Mucosa of descending colon (tissue), 3 donors: Measurements from ENCODE around the gene NLRX1. TPM values are rescaled to one million over a fixed set of nuclear protein-coding genes. Genes with fewer than 3 reads are reported as not detected.

Experiments
- ATAC-seq: fragments of 200-7000 bp; cut with Tn5 transposase; one replicate; pipeline ENCODE4 v1.9.1; 2020; ENCODE audit warnings: mild to moderate bottlenecking, moderate library complexity
- DNase-seq, 3 donors: peaks; one replicate each; pipeline ENCODE4 v3.0.0-alpha.2; 2020
- H3K36me3 ChIP-seq: fragments of 200-600 bp; one replicate; pipeline ENCODE4 v1.8.0; 2021; ENCODE audit warnings: low read depth, mild to moderate bottlenecking
- H3K4me1 ChIP-seq: fragments of 200-600 bp; one replicate; pipeline ENCODE4 v1.8.0; 2021; ENCODE audit warnings: low read depth, mild to moderate bottlenecking
- H3K4me3 ChIP-seq: fragments of 200-600 bp; one replicate; pipeline ENCODE4 v1.8.0; 2021; ENCODE audit warnings: mild to moderate bottlenecking
- H3K9me3 ChIP-seq: fragments of 200-600 bp; one replicate; pipeline ENCODE4 v1.8.0; 2021; ENCODE audit warnings: mild to moderate bottlenecking
- intact Hi-C, 2 donors: fragments of 100-400 bp; cut with DNase I in 1 of 2; cut with micrococcal nuclease in 1 of 2; formaldehyde crosslinking; loops; one replicate each; pipeline versions ENCODE4 v1.11.0 to v1.11.1; 2022; cut with DNase I, micrococcal nuclease
- total RNA-seq, 3 donors: library from RNA; stranded (reverse); fragmentation: NEBNext Ultra II Directional in 2 of 3; extraction: Animal tissue kit (Norgen Biotek cat#: 25700) in 2 of 3; gene quantifications; one replicate each; pipeline versions ENCODE4 v1.2.1 to v1.2.4, GENCODE V29; 2021 to 2023
- TF ChIP-seq, protein P1 (sequence below): fragments of 200-600 bp; IDR thresholded peaks from one replicate; pipeline ENCODE4 v1.8.0; 2022; ENCODE audit warnings: antibody characterized with exemption, mild to moderate bottlenecking
- donor health status: DM: no; HTN: no; CAD: no; lungs with moderate emphysema.
- donor health status: DM: no; HTN: no; CAD: no.
- donor health status: DM: no; HTN: yes; CAD: no.

NLRX1 gene
- total RNA-seq, 3 donors from 2014 or later = 14.1 to 19.3 (median 16.3) TPM

DNA sequence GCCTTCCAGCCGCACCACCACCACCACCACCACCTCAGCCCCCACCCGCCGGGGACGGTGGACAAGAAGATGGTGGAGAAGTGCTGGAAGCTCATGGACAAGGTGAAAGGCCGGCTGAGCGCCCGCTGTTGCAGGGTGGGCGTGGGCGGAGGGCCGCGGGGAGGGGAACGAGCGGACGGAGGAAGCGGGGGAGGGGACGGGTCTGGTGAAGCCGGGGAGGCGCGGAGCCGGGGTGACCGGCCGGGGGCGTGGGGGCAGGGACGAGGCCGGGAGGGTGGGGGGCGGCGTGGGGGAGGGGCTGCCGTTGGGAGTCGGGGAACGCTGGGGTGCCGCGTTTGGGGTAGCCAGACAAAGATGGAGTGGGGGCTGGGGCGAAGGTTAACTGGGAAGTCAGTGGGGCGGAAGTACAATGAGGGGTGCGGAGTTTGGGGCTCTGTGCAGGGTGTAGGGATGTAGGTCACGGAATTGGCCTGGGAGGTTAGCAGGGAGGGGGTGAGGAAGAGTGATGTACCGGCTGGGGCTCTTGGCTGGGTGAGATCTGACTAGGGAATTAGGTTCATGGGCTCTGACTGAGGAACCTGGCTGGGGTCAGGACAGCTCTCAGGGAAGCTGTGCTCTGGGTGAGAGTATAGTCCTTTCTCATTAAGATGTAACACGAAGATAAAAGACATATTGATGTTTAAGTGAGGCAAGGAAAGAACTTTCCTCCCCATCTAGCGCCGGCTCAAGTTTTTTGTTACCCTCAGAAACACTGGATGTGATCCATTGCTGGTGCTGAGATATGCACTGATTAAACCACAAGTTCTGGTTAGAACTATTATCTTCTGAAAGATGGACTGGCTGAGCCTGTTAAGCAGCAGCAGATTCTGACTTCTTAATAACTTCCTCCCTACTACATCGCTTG is 38.2 kb downstream of the NLRX1 start:
- Histone ChIP-seq H3K4me1 (peaks cover 7% of the 10 kb centered on the region), H3K36me3 (no peaks in the 10 kb centered on the region), H3K4me3 (peak overlapping the region; percentile 76), H3K9me3 (no peaks in the 10 kb centered on the region)
- DNase-seq (peak; percentile 60 to 81 (median 77)), ATAC-seq (peak; percentile 35)
- intact Hi-C loops = loop anchor here in 1 of 2 donors (10.0 kb wide), 1 partner anchor 118 kb away; no protein-coding TSS in a partner anchor
- TF ChIP-seq, protein P1, sequence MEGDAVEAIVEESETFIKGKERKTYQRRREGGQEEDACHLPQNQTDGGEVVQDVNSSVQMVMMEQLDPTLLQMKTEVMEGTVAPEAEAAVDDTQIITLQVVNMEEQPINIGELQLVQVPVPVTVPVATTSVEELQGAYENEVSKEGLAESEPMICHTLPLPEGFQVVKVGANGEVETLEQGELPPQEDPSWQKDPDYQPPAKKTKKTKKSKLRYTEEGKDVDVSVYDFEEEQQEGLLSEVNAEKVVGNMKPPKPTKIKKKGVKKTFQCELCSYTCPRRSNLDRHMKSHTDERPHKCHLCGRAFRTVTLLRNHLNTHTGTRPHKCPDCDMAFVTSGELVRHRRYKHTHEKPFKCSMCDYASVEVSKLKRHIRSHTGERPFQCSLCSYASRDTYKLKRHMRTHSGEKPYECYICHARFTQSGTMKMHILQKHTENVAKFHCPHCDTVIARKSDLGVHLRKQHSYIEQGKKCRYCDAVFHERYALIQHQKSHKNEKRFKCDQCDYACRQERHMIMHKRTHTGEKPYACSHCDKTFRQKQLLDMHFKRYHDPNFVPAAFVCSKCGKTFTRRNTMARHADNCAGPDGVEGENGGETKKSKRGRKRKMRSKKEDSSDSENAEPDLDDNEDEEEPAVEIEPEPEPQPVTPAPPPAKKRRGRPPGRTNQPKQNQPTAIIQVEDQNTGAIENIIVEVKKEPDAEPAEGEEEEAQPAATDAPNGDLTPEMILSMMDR = no peak

DNA sequence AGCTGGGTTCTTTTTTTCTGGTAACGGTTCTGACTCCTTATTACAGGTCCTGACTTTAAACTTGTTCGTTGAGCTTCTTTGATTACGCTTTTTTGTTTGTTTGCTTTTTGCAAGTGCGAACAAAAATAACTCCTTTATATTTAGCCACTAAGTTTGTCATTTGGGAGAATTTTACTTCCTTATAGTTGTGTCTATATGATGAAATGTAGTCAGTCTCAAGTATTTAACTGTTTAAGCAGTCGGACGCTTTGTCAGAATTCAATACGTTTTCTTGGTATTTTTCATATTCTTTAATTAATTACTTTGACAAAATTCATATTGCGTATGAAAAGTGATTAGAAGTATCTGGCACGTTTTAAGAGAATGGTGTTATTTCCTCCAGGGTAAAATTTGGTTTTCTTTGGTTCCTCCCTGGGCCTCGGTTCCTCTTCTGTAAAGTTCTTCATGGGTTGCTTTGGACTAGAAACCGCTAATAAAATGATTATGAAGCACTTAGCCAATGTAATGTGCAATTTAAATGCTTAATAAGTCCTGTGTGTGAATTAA is 39.0 kb downstream of the NLRX1 start:
- peaks cover 7% of the 10 kb centered on the region for H3K4me1 ChIP-seq
- no peak overlapping the region for H3K4me3 ChIP-seq
- intact Hi-C loops = loop anchor here in 1 of 2 donors (10.0 kb wide), 1 partner anchor 117 kb away; no protein-coding TSS in a partner anchor
- no peak for ATAC-seq
- no peaks in the 10 kb centered on the region for H3K36me3 ChIP-seq
- TF ChIP-seq, protein P1 = no peak
- no peaks in the 10 kb centered on the region for H3K9me3 ChIP-seq
- no peak for DNase-seq

DNA sequence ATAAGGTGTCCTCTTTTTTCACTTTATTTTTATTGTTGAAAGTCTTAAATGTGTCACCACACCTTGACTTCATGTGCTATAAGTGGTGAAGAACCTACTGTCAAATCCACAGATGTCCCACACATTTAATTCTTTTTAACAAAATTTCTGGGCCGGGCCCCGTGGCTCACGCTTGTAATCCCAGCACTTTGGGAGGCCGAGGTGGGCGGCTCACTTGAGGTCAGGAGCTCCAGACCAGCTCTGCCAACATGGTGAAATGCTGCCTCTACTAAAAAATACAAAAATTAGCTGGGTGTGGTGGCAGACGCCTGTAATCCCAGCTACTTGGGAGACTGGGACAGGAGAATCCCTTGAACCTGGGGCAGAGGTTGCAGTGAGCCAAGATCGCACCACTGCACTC is 40.7 kb downstream of the NLRX1 start:
- H3K9me3 ChIP-seq = no peaks in the 10 kb centered on the region
- no peak for ATAC-seq
- TF ChIP-seq, protein P1 = no peak
- H3K4me1 ChIP-seq = peaks cover 7% of the 10 kb centered on the region
- no peaks in the 10 kb centered on the region for H3K36me3 ChIP-seq
- no peak overlapping the region for H3K4me3 ChIP-seq
- DNase-seq = no peak
- intact Hi-C loops = loop anchor here in 1 of 2 donors (10.0 kb wide), 1 partner anchor 116 kb away; no protein-coding TSS in a partner anchor

DNA sequence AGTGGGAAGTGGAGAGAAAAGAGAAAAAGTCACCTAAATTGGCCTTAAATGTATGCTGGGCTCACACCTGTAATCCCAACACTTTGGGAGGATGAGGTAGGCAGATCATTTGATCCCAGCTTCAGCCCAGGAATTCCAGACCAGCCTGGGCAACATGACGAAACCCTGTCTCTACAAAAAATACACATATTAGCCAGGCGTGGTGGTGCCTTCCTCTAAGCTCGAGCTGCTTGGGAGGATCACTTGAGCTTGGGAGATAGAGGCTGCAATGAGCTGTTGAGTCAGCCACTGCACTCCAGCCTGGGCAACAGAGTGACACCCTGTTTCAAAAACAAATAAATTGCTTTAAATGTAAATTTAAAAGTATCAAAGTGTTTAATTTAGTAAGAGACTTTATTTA is 41.5 kb downstream of the NLRX1 start:
- Histone ChIP-seq H3K36me3 (no peaks in the 10 kb centered on the region), H3K4me3 (no peak overlapping the region), H3K9me3 (no peaks in the 10 kb centered on the region), H3K4me1 (peaks cover 7% of the 10 kb centered on the region)
- intact Hi-C loops = no loop called here
- no peak for DNase-seq
- TF ChIP-seq, protein P1 = no peak
- no peak for ATAC-seq

DNA sequence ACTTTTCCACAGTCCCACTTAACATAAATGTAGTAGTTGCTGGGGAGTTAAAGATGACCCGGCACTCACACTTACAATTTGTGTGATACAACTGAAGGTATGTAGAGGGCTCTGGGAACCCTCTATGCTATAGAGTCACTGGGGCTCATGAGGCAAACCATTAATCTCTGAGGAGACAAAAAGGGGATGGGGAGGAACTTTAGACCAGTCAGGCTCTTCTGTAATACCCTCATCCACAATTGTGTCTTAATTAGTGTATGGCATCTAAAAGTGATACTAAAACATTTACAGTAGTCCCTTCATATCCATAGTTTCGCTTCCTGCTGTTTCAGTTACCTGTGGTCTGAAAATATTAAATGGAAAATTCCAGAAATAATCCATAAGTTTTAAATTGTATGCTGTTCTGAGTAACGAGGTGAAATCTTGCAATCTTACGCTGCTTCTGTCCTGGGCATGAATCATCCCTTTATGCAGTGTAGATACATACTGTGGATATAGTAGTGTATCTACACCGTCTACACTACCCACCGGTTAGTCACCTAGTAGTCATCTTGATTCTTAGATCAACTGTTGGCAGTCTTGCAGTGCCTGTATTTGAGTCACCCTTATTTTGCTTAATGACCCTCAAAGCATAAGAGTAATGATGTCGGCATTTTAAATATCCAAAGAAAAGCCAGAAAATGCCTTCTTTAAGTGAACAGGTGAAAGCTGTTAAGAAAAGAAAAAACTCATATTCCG is 49.8 kb downstream of the NLRX1 start:
- intact Hi-C loops = no loop called here
- DNase-seq = no peak
- TF ChIP-seq, protein P1 = no peak
- H3K9me3 ChIP-seq = no peaks in the 10 kb centered on the region
- H3K4me3 ChIP-seq = no peak overlapping the region
- no peaks in the 10 kb centered on the region for H3K36me3 ChIP-seq
- ATAC-seq = no peak
- no peaks in the 10 kb centered on the region for H3K4me1 ChIP-seq
